ENCODE measurements around the gene KCNJ5. TPM values are rescaled to one million over a fixed set of nuclear protein-coding genes. Genes with fewer than 3 reads are reported as not detected.
"Not testable (repeated sequence)": the region's sequence is repeated elsewhere in the genome, so short reads cannot be mapped to it uniquely, and the experiment has no call there.

Gene KCNJ5
- polyA plus RNA-seq, 1 donor: 0.81 TPM

DNA sequence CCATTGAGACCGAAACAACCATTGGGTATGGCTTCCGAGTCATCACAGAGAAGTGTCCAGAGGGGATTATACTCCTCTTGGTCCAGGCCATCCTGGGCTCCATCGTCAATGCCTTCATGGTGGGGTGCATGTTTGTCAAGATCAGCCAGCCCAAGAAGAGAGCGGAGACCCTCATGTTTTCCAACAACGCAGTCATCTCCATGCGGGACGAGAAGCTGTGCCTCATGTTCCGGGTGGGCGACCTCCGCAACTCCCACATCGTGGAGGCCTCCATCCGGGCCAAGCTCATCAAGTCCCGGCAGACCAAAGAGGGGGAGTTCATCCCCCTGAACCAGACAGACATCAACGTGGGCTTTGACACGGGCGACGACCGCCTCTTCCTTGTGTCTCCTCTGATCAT is 20.5 kb downstream of the KCNJ5 start:
- no peak for DNase-seq (ENCODE audit: low read depth)

DNA sequence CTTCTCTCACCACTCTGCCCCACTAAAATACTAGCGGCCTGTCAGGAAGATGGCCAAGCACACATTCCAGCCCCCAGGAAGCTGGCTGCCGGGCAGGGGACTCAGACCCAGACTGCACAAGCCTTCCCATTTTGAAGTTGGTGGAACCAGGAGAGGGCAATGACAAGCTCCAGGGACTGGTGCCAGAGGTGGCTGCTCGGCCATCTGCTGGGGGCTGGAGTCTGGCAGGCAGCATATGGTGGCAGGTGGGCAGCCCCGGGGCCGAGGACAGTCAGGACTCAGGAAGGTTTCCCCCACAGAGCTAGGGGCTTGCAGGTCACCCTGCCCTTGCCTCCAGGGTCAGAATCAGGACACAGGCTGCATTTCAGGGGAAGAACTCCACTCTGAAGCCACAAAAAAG is 22.6 kb downstream of the KCNJ5 start:
- DNase-seq (ENCODE audit: low read depth): no peak

DNA sequence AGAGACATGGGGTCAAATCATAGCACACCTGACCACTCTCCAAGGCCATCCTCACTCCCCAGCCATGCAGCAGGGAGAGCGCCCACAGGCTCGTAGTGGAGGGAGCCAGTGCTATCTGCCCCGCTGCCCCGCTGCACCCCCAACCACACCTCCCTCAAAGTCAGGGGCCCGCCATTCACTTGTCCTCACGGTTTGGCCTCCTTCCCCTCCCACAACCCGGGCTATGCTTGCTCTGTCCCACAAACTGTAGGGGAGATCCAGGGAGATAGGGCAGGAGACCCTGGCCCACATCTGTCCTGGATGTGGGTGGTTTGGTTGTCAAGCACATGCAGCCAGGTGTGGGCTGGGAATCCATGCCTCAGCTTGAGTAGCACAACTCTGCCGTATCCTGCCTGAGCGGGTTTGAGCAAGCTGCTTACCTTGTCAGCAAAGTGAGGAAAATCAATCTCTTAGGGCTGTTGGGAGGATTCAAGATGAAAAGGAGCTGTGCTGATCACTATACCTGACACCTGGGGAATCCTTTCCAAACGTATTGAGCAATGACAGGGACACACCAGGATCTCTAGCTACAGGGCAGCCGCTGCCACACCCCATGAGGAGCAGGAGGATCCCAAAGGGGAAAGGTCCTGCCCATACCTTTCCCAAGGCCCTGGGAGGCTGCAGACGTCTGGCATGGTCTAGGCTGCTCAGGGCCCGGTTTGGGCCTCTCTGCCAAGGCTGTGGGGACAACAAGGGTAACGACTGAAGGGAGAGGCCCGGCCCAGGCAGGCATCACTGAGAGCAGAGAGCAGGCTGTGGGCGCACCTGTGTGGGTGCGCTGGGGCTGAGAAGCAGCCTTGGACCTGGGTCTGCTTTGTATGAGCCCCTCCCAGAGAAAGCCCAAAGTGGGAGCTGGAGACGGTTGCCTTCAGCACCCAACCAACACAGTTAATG is 23.3 kb downstream of the KCNJ5 start:
- no peak for DNase-seq (ENCODE audit: low read depth)

DNA sequence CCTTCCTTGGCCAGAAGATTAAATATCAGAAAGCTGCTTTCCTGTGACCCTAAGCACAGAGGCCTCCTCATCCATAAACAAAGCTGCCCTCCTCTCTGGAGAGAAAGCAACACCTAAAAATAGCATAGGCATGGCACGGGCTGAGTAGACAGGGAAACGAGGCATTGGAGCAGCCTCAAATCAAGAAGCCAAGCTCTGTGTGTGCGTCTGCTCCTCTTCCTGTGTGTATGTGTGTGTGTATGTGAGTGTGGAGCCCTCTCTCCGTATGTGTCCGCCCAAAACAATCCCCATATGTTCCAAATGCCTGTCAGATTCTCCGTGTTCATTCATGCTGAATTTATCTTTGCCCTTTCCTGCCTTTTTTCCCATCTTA is 24.0 kb downstream of the KCNJ5 start:
- DNase-seq (ENCODE audit: low read depth): no peak

DNA sequence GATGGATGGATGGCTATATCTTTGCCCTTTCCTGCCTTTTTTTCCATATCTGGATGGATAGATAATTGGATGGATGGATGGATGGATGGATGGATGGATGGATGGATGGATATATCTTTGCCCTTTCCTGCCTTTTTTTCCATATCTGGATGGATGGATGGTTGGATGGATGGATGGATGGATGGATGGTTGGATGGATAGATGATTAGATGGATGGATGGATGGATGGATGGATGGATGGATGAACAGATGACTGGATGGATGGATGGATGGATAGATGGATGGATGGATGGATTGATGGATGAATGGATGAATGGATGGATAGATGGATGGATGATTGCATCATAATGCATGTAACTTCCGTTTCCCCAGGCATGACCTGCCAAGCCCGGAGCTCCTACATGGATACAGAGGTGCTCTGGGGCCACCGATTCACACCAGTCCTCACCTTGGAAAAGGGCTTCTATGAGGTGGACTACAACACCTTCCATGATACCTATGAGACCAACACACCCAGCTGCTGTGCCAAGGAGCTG is 24.9 kb downstream of the KCNJ5 start:
- DNase-seq (ENCODE audit: low read depth): no peak

DNA sequence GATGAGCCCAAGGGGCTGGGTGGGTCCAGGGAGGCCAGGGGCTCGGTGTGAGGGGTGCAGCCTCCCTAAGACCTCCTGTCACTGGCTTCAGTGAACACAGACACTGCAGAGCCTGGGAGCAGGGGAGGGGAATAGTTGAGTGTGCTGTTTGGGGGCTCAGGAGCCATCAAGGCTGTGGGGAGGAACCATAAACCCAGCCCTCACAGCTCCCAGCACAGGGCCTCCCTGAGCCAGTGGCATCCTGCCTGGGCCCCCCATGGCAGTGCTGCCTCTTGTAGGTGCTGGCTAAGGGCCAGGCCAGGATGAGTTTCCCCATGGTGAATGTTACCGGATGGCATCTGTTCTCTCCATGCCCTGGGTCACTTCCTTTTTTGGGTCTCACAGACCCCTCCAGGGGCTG is 25.5 kb downstream of the KCNJ5 start:
- no peak for DNase-seq (ENCODE audit: low read depth)

DNA sequence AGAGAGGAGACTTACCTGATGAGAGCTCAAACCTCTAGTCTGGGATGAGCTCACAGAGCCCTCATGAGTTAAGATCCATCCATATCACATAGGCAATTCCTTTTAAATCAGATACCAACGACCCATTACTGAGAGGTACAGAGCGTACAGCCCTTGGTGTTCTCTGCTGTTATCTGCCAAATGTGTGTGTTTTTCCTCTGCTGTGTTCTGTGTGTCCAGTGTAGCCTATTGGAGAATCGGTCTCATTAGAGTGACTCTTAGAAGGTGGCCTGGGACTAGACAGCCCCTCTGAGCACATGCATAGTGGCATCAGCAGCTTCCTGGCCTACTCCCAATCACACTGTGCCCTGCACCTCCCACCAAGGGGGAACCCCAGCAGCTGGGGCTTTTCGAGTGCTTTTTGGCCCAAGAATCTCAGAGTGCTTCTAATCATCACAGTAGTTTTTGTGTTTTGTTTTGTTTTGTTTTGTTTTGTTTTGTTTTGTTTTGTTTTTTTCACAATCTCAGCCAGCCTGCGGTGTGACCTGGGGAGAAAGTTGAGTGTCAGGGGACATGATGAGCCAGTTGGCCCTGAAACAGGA is 26.1 kb downstream of the KCNJ5 start:
- DNase-seq (ENCODE audit: low read depth): no peak

DNA sequence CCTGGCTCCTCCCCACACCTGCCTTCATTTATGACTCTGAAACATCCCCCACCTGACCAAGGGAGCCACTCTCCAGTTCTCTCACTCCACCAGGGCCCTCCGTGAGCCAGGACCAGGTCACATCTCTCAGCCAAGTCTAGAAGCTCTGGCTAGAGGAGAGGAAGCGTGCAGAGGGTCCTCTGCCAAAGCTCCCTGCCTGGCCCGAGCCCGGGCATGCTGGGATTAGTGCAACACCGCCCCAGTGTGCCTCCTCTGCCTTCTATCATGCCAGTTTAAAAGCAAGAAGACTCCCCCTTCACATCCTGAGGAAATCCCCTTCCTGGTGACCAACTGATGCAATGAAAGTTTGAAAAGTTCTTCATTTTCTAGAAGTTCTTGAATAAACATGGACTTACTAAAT is 28.1 kb downstream of the KCNJ5 start:
- DNase-seq (ENCODE audit: low read depth): no peak

DNA sequence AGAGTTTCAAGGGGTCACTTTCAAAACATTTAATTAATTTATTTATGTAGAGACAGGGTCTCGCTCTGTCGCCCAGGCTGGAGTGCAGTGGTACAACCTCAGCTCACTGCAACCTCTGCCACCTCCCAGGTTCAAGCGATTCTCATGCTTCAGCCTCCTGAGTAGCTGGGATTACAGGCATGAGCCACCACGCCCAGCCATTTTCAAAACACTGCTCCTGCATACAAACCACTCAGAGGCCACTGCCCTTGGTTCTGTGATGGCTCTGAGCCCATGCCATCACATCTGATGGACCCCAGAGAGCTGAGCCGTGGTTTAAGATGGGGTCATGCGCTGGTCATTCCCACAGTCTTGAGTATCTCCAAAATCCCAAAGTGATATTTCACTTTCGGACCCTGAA is 28.5 kb downstream of the KCNJ5 start:
- not testable (repeated sequence) for DNase-seq (ENCODE audit: low read depth)

DNA sequence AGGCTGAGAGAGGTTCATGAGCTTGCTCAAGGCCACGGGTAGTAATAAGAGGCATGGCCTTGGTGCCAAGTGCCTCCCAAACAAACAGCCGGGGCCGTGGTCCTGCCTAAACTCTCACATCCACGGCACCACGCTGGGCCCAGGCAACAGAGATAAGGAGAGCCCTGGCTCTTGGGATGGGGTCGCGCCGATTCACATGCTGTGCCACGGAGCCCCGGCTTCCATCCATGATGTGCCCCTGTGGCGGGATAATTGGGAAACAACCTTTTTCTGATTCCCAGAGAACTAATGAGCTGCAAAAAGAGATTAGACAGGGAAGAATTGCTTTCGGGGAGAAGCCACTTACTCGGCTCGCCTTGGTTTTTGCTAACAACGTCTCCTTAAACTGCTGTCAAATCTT is 29.5 kb downstream of the KCNJ5 start:
- DNase-seq (ENCODE audit: low read depth): no peak

DNA sequence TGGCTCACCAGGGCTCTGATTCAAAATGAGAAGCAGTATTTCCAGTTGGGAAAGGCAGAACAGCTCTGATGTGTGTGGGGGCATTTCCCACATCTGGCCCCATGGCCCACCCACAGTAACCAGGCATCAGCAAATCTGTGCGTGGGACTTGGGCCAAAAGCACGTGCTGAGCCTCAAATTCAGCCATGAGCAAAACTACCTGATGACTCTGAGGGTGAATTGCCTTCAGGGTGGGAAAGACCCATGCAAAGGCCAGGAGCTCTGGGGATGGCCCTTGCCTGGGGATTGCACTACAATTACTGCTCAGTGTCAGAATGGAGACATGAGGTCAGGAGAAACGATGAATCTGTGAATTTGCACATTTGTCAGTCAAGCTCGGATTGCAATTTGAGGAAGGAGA is 30.6 kb downstream of the KCNJ5 start:
- DNase-seq (ENCODE audit: low read depth): no peak

DNA sequence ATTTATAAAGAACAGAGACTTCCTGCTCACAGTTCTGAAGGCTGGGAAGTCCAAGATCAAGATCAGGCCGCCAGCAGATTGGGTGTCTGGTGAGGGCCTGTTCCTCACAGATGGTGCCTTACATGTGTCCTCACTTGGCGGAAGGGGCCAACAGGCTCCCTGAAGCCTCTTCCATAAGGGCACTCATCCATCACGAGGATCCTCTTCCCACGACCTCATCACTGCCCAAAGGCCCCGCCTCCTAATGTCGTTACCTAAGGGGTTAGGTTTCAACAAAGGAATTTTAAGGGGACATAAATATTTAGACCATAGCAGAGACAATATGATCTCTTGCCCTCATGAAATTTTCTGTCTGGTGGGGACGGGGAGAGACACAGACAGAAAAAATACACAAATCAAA is 32.9 kb downstream of the KCNJ5 start:
- DNase-seq (ENCODE audit: low read depth): no peak

DNA sequence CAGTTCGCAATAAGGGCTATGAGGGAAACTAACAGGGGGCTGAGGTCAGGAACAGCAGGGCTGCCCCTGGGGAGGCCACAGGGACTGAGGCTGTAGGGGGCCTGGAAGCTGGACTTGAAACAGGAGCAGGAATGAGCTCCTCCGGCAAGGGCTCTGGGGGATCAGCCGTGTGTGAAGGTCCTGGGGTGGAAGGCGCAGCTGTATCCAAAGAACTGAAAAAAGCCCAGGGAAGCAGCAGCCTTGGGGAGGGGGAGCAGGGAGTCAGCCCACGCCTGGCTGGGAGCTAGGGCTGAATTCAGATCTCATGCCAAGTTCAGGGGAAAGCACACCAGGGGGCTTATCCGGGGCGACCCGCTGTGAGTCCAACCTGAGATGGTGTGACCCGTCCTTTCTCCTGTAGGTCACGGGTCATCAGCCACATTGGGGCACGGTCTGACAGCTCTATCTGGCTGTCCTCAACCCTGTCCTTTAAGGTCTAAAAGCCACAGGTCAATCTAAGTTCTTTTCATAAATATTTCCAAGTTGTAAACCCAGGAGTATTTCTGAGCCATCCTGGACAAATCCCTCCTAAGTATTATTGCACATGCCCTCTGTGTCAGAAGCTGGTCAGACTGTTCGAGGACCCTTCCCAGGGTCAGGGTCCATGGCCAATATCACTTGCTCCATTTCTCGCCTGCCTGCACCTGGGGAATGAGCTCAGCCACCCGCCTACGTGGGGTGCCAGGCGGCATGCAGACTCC is 33.5 kb downstream of the KCNJ5 start:
- DNase-seq (ENCODE audit: low read depth): no peak

DNA sequence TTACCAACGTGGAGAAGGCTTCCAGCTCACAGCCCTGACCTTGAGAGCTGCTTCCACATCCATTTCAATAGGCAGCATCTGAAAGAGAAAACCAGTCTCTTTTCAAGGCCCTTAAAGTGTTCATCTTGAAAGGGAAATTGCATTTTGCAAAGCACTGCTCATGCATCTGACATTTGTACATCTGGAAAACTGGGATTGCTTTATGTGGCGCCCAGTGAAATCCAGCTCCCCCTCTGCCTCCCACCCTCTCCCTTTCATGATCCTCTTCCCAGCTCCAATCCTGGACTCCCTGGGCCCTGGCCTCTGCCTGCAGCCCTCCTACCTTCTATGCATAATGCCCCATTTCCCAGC is 34.1 kb downstream of the KCNJ5 start:
- DNase-seq (ENCODE audit: low read depth): no peak

DNA sequence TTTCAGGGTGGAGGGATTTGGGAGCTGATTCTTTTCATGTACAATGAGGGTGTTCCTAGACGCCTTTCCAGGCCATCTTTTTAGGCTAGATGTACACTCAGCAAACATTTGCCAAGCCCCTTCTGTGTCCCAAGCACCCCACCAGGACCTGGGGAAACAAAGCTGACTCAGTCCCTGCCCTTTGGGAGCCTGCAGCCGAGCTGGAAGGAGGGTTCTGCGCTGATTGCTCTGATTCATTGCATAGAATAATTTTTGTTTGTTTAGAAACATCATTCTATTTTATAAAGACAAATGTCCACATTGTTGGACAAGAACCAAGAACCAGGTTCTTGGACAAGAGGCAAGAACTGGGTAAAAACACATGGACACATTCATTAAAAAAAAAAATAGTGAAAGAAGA is 34.8 kb downstream of the KCNJ5 start:
- DNase-seq (ENCODE audit: low read depth): no peak

DNA sequence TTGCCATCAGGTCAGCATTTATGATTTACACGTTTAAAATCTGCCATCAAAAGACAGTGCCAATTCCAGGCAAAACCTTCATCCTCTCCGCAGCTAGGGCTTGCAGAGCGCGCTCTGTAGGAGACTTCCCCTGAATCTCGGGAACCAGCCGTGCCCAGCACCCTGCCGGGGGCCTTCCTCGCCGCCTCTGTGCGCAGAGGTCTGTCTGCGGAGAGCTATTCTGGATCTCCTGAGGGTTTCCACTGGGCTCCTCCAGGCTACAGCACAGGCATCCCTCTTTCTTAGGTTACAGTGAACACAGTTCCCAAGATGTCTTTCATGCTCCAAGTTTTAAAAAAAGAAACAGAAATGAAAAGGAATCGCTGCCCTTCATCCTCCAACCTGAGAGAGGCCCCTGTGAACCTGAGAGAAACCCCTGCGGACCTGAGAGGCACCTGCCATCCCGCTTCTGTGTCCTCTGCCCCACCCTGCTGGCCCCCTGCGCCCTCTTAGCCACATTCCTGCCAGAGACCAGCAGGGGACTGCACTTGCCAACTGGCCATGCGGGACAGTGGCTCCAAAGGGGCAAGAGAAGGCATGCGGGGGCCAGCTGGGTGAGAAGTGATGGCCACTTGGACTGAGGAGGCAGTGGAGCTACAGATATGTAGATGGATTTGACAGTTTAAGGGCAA is 35.4 kb downstream of the KCNJ5 start:
- DNase-seq (ENCODE audit: low read depth): no peak

DNA sequence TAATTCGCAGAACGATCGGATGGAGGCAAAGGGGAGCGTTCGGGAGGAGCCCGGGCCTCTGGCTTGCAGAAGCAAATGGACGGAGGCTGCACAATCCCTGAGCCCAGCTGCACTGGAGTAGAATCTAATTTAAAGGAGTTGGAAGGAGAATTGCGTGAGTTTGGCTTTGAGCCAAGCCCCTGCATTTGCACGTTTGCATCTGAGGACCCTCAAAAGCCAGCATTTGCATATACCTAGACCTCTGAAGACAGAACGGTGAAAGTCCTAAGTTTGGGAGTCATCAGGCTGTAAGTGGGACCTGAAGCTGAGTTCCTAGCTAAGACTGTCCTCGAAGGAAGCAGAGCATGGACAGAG is 35.9 kb downstream of the KCNJ5 start:
- no peak for DNase-seq (ENCODE audit: low read depth)

DNA sequence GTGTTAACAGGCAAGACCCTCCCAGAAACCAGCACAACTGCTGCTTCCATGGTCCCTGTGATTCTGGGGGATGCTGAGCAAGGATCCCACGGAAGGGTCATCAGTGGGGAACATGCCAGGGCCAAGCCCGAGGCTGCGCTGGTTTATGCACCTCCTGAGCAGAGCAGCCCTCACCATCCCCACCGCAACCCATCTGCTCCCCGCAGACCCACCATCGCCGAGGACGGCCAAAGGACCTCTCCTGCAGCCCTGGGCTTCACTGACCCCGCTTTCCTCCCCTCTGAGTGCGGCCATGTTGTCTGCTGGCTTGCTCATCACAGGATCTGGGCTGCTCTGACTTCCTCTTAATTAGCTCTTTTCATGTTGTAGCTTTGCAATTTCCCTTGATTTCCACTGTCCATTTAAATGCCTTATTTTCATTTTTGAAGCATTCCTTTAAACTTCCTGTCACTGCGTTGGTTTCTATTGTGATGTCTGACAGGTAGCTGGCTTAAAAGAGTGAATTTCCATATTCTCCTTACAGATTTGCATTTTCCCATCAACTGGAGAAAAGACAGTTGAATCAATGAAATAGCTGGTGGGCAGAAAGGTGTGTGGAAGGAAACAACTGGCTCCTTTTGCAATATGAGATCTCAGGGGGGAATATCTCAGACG is 36.7 kb downstream of the KCNJ5 start:
- no peak for DNase-seq (ENCODE audit: low read depth)

DNA sequence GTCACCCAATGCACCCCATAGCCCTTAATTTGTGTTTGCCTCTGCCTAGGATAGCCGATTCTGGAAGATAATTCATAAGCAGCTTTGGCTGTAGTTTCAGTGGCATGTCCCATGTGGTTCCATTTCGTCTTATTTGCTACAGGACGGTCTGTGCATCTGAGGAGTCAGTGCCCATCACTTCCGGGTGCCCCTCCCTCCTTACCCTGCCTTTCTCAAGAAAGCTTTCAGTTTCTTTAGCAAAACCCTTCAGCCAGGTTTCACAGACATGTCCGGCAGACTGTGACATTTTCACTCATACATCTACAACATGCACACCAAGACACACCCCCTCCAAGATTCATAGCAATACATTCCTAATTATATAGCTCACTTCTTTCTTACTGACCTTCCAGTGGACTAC is 37.2 kb downstream of the KCNJ5 start:
- DNase-seq (ENCODE audit: low read depth): no peak

DNA sequence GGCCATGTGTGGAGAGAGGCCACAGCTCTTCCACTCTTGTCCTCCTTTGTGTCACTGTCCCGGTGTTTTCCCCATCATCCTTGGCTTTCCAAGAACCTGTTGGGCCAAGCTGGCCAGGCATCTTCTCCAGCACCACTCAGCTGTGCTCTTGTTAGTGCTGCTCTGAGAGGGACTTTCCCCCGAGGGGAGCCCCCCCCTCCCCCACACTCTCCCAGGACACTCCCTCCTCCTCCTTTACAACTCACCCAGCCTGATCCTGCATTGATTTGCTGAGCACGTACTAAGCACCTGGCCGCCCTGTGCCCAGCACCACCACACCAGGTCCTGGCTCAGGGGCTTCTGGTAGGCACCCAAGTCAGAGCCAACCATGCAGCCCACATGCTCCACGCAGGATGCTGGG is 38.3 kb downstream of the KCNJ5 start:
- no peak for DNase-seq (ENCODE audit: low read depth)

DNA sequence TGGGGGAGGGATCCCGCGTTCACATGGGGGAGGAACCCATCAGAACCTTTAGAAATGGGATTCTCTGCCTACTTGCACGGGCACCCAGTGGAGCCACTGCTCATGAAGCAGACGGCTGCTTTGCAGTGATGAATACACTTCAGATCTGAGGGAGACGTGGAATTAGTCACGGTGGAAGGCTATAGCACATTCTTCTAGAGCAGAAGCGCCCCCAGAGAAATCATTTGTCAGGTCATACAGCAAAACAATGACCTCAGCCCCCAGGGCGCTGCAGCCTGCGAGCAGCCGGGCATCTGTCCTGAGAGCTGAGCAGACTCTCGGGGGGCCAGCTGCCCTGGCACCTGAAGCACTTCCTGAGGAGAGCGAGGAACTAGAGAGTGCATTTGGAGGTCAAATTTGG is 38.8 kb downstream of the KCNJ5 start:
- no peak for DNase-seq (ENCODE audit: low read depth)

DNA sequence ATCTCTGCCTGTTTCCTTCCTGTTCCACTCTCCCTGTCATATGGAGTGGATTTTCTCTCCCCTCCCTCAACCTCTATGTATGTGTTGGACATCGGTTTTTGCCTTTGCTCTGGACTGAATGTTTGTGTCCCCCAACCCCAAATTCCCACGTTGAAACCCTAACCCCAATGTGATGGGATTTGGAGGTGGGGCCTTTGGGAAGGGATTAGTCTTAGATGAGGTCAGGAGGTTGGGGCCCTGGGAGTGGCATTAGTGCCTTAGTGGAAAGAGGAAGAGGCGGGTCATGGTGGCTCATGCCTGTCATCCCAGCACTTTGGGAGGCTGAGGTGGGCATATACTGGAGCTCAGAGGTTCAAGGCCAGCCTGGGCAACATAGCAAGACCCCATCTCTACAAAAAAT is 39.9 kb downstream of the KCNJ5 start:
- no peak for DNase-seq (ENCODE audit: low read depth)
